Measurements from ENCODE around the gene PTPRD. TPM values are rescaled to one million over a fixed set of nuclear protein-coding genes. Genes with fewer than 3 reads are reported as not detected.
"Not testable (repeated sequence)": the region's sequence is repeated elsewhere in the genome, so short reads cannot be mapped to it uniquely, and the experiment has no call there.

PTPRD gene
- total RNA-seq, 1 donor = 0.52 TPM

GRCh38 chr9:8963885-8964284 lies 1648.9 kb downstream of the PTPRD start:
- Histone ChIP-seq H3K4me3 (ENCODE audit: low read length) (no peak overlapping the region), H3K27me3 (ENCODE audit: insufficient read depth, low read length) (no peaks in the 10 kb centered on the region), H3K9me3 (ENCODE audit: low read depth, low read length) (no peaks in the 10 kb centered on the region), H3K4me1 (ENCODE audit: insufficient read depth, low read length) (no peaks in the 10 kb centered on the region)

DNA sequence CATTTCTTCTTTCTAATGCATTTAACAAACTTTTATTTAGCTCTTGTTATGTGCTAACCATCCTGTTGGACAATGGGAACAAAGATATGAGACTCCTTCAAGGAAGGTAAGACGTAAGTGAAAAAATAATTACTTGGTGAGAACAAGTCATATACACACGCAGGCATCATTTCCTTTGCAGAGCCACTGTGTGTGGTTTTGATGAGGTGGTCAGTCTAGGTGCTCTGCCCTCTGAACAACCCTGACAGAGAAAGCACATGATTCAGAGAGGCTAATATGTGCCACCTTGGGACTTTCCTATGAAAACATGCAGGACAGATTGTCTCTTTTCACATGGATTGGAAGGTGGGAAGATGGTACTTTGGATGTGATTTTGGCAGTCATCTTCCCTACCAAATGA lies 1650.7 kb downstream of the PTPRD start:
- Histone ChIP-seq H3K27me3 (ENCODE audit: insufficient read depth, low read length) (no peaks in the 10 kb centered on the region), H3K4me3 (ENCODE audit: low read length) (no peak overlapping the region), H3K4me1 (ENCODE audit: insufficient read depth, low read length) (no peaks in the 10 kb centered on the region), H3K9me3 (ENCODE audit: low read depth, low read length) (no peaks in the 10 kb centered on the region)

DNA sequence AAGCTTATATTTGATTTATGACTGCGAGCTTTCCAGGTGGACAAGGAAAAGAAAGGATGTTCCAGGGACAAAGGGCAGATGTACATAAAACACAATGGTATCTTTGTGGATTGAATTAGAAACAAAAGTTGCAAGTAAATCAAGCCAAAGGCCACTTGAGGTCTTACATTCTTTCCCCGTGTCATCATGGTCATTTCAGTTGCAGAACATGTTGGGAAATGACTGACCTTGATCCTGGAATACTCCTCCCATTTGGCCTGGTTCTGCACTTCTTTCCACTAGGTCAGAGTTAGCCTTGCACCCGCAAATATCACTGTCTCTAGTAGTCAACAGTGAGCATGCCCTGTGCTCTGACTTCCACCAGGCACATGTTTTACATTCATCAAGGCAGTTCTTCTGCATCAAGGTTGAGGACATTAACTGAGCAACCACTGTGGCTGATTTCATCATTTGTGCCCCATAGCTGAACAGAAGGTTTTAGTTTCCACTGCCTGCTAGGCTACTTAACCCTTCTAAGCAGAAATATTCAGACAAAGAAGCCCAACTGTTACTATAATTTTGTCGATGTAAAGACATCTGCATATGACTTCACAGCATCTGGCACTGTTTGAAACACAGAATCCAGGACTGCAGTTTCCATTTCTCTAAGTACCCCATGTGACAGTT lies 1651.5 kb downstream of the PTPRD start:
- Histone ChIP-seq H3K27me3 (ENCODE audit: insufficient read depth, low read length) (no peaks in the 10 kb centered on the region), H3K4me1 (ENCODE audit: insufficient read depth, low read length) (no peaks in the 10 kb centered on the region), H3K4me3 (ENCODE audit: low read length) (no peak overlapping the region), H3K9me3 (ENCODE audit: low read depth, low read length) (no peaks in the 10 kb centered on the region)

DNA sequence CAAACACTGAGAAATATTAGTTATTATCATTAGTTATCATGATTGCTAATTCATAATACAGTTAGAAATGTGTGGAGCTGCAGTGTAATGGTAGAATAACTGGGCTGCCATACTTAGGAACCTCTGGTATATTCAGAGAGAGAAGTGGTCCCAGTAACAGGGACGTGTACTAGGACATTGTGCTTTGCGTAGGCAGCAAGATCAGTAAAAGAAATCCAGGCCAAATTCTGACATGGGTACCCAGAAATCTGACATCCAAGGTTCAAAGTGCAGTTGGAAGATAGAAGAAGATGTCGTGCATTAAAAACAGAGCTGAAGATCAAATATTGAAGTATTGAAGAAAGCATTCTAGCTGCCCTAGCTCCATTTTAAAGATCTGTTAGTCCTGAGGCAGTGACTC lies 1652.5 kb downstream of the PTPRD start:
- no peaks in the 10 kb centered on the region for H3K4me1 ChIP-seq (ENCODE audit: insufficient read depth, low read length)
- no peaks in the 10 kb centered on the region for H3K9me3 ChIP-seq (ENCODE audit: low read depth, low read length)
- no peak overlapping the region for H3K4me3 ChIP-seq (ENCODE audit: low read length)
- no peaks in the 10 kb centered on the region for H3K27me3 ChIP-seq (ENCODE audit: insufficient read depth, low read length)

- no peaks in the 10 kb centered on the region for H3K9me3 ChIP-seq (ENCODE audit: low read depth, low read length)
- H3K27me3 ChIP-seq (ENCODE audit: insufficient read depth, low read length) = no peaks in the 10 kb centered on the region
- no peaks in the 10 kb centered on the region for H3K4me1 ChIP-seq (ENCODE audit: insufficient read depth, low read length)
- H3K4me3 ChIP-seq (ENCODE audit: low read length) = no peak overlapping the region
These were observed 1654.4 kb downstream of the PTPRD start for GRCh38 chr9:8958358-8958757.

- Histone ChIP-seq H3K4me3 (ENCODE audit: low read length) (no peak overlapping the region), H3K9me3 (ENCODE audit: low read depth, low read length) (no peaks in the 10 kb centered on the region), H3K27me3 (ENCODE audit: insufficient read depth, low read length) (no peaks in the 10 kb centered on the region), H3K4me1 (ENCODE audit: insufficient read depth, low read length) (no peaks in the 10 kb centered on the region)
These were observed 1657.5 kb downstream of the PTPRD start for GRCh38 chr9:8955315-8955714.

DNA sequence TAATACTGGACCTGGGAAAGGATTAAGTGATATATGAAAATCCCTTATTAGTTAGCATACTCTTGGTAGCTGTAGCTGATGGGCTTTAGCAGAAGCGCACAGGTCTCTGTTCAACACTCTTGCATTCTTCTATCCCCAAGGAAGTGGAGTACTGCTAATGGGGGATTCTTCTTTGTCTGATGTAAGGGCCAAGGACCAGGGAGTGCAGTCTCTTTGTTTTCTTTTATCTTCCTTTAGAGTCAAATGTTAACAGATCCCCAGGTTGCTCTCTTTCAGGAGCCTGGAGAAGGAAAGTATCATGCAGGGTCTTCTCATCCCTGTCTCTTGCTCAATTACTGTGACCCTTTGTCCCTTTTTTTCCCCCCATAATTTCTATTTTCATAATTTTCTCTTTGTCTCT lies 1666.3 kb downstream of the PTPRD start:
- no peaks in the 10 kb centered on the region for H3K27me3 ChIP-seq (ENCODE audit: insufficient read depth, low read length)
- no peaks in the 10 kb centered on the region for H3K4me1 ChIP-seq (ENCODE audit: insufficient read depth, low read length)
- H3K9me3 ChIP-seq (ENCODE audit: low read depth, low read length) = no peaks in the 10 kb centered on the region
- H3K4me3 ChIP-seq (ENCODE audit: low read length) = no peak overlapping the region

DNA sequence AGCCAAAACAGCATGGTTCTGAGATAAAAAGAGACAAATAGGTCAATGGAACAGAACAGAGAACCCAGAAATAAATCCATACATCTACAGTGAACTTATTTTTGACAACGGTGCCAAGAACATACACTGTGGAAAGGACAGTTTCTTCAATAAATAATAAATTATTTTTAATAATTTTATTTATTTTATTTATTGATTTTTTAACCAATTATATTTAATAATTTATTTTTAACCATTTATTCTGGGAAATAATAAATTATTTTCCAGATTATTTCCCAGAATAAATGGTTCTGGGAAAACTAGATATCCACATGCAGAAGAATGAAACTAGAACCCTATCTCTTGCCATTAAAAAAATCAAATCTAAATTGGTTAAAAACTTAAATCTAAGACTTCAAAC lies 1669.4 kb downstream of the PTPRD start:
- H3K9me3 ChIP-seq (ENCODE audit: low read depth, low read length) = no peaks in the 10 kb centered on the region
- no peak overlapping the region for H3K4me3 ChIP-seq (ENCODE audit: low read length)
- H3K4me1 ChIP-seq (ENCODE audit: insufficient read depth, low read length) = no peaks in the 10 kb centered on the region
- H3K27me3 ChIP-seq (ENCODE audit: insufficient read depth, low read length) = no peaks in the 10 kb centered on the region

DNA sequence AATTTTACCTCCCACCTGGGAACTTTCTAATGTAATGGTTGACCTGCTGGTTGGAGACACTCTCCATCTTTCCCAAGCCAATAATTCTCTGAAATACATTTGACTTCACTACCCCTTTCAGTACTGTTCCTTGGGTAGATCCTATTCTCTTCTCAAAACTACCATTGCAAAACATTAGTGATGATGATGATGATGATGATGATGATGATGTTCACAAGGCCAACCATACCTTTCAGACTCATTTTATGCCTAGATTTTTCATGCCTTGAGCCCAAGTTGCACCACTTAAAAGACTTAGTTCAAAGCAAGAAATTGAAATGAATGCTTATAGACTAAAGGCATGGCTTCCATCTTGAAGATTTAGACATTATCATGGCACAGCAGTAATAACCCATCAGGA lies 1672.2 kb downstream of the PTPRD start:
- no peaks in the 10 kb centered on the region for H3K4me1 ChIP-seq (ENCODE audit: insufficient read depth, low read length)
- H3K4me3 ChIP-seq (ENCODE audit: low read length) = no peak overlapping the region

GRCh38 chr9:8926461-8926860 lies 1686.3 kb downstream of the PTPRD start:
- no peaks in the 10 kb centered on the region for H3K4me1 ChIP-seq (ENCODE audit: insufficient read depth, low read length)
- no peak overlapping the region for H3K4me3 ChIP-seq (ENCODE audit: low read length)
- H3K9me3 ChIP-seq (ENCODE audit: low read depth, low read length) = no peaks in the 10 kb centered on the region
- no peaks in the 10 kb centered on the region for H3K27me3 ChIP-seq (ENCODE audit: insufficient read depth, low read length)

More for the DNA sequence above, 1672.2 kb downstream of the PTPRD start:
- H3K27me3 ChIP-seq (ENCODE audit: insufficient read depth, low read length) = no peaks in the 10 kb centered on the region
- H3K9me3 ChIP-seq (ENCODE audit: low read depth, low read length) = no peaks in the 10 kb centered on the region

DNA sequence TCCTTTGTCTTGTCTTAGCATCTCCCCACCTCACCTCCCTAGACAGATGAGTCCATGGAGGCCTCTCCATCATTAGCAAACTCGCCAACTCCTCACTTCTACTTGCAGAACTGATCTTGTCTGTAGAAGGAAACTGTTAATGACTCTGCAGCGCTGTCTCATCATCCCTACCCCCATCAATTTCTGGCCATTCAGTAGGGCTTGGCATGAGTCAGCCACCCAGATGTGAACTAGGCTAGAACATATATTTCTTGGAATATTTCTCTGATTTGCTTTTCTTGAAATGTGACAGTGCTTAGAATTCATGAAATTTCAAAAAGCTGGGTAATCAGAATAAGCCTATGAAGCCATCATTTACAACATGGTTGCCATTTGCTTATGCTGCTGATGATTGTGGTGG lies 1688.2 kb downstream of the PTPRD start:
- H3K27me3 ChIP-seq (ENCODE audit: insufficient read depth, low read length) = no peaks in the 10 kb centered on the region
- no peak overlapping the region for H3K4me3 ChIP-seq (ENCODE audit: low read length)
- no peaks in the 10 kb centered on the region for H3K9me3 ChIP-seq (ENCODE audit: low read depth, low read length)
- H3K4me1 ChIP-seq (ENCODE audit: insufficient read depth, low read length) = no peaks in the 10 kb centered on the region

GRCh38 chr9:8920478-8921183 lies 1692.2 kb downstream of the PTPRD start:
- H3K4me3 ChIP-seq (ENCODE audit: low read length); H3K4me1 ChIP-seq (ENCODE audit: insufficient read depth, low read length); H3K27me3 ChIP-seq (ENCODE audit: insufficient read depth, low read length); H3K9me3 ChIP-seq (ENCODE audit: low read depth, low read length): not testable (repeated sequence)

- no peak overlapping the region for H3K4me3 ChIP-seq (ENCODE audit: low read length)
- H3K9me3 ChIP-seq (ENCODE audit: low read depth, low read length) = no peaks in the 10 kb centered on the region
These were observed 1694.7 kb downstream of the PTPRD start for GRCh38 chr9:8917956-8918739.

GRCh38 chr9:8916771-8917170 lies 1696.0 kb downstream of the PTPRD start:
- H3K4me1 ChIP-seq (ENCODE audit: insufficient read depth, low read length) = no peaks in the 10 kb centered on the region
- no peak overlapping the region for H3K4me3 ChIP-seq (ENCODE audit: low read length)
- H3K27me3 ChIP-seq (ENCODE audit: insufficient read depth, low read length) = no peaks in the 10 kb centered on the region
- H3K9me3 ChIP-seq (ENCODE audit: low read depth, low read length) = no peaks in the 10 kb centered on the region

More at GRCh38 chr9:8917956-8918739, 1694.7 kb downstream of the PTPRD start:
- Histone ChIP-seq H3K27me3 (ENCODE audit: insufficient read depth, low read length) (no peaks in the 10 kb centered on the region), H3K4me1 (ENCODE audit: insufficient read depth, low read length) (no peaks in the 10 kb centered on the region)

- Histone ChIP-seq H3K4me3 (ENCODE audit: low read length) (no peak overlapping the region), H3K9me3 (ENCODE audit: low read depth, low read length) (no peaks in the 10 kb centered on the region), H3K27me3 (ENCODE audit: insufficient read depth, low read length) (no peaks in the 10 kb centered on the region), H3K4me1 (ENCODE audit: insufficient read depth, low read length) (no peaks in the 10 kb centered on the region)
These were observed 1704.9 kb downstream of the PTPRD start for GRCh38 chr9:8907868-8908267.
